Stimulated activated CD4-positive, alpha-beta T cell treated with anti-CD3 and anti-CD28 coated beads, Interleukin-2, amount 100 ng/mL, for 48 hours (primary cell): ENCODE results near the gene ARPC5L.

ENCODE experiments used
- DNase-seq, 2 donors: peaks; one replicate each; pipeline ENCODE4 v3.0.0-alpha.2; 2020

ARPC5L gene

DNA sequence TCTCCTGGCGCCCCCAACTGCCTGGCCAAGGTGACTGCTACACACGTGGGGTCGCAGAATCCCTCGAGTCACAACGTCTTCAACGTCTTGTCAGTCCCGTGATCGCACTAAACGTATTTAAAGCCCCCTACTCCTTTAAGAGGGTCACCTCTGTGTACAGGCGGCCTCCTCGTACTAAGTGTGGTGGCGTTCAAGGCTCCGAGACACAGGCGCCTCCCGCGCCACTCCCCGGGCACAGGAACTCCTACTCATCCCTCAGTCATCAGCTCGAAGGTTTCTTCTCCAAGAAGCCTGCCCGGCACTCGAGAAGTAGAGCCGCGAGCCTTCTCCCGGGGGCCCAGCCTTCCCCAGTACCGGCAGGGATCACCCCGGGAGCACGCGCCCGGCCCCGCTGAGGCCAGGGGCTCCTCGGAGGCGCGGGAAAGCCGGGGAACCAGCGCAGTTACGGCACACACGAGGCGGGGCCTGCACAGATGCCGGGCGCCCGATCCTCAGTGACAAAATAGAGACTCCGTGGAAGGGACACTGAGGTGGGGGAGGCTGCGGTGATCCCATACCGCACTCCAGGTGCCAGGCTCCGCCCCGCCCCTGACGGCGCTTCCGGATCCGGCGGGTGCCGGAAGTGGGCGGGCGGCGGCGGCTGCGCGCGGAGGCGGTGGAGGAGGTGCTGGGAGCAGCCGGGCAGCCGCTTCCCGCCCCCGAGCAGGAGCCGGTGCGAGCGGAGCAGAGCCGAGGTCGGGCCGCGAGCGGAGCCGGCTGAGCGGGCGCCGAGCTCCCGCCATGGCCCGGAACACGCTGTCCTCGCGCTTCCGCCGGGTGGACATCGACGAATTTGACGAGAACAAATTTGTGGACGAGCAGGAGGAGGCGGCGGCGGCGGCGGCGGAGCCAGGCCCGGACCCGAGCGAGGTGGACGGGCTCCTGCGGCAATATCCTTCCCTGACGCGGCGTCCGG, 6.9 kb downstream of the ARPC5L start:
- DNase-seq, result peak; percentile 89 to 90

DNA sequence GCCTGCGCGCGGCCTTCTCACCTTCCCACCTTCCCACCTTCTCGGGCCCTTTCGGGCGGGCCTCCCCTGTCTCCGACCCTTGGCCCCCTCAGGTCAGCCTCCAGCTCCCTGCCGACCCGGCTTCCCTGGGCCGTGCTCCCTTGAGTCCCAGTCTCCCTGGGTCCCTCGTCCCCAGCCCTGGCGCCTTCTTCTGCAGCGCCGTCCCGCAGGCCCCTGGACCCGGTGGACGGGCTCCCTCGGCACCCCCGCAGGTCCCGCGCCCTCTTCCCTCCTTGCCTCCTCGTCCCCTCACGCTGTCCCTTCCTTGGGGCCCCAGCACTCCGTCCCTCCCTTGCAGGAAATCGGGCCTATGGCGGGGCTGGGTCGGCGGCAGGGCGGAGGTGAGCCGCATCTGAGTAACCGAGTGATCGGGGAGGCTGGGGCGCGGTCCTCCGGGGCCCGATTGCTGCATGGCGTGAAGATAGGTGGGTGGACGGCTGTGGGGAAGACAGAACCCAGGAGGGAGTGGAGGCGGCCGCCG, 7.6 kb downstream of the ARPC5L start:
- DNase-seq, result no peak

DNA sequence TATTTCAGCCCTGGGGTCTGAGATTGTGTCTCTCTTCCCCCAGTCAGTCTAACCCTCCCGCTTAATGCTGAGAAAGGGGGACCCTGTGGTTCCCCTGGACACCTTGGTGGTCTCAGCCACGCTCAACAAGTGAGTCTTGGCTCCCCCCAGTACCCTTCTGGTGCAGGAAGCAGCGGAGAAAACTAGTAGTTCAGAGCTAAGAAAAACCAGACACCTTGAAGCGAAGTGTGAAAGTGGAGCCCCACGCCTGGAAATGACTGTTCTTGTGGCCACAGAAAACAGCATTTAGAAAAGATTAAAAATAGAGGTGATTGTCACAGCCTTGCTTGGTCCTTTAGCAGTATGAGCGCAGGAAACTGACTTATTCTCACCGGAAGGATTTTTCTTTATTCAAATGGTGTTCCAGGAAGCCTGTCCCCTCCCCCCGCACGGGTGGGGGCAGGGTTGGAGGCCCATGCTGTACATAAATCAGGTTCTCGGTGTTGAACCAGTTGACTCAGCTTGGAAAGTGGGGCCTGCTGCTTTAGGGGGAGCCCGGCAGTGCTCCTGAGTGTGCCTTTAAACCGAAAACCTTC, 8.1 kb downstream of the ARPC5L start:
- DNase-seq, result peak; percentile 80 to 83

DNA sequence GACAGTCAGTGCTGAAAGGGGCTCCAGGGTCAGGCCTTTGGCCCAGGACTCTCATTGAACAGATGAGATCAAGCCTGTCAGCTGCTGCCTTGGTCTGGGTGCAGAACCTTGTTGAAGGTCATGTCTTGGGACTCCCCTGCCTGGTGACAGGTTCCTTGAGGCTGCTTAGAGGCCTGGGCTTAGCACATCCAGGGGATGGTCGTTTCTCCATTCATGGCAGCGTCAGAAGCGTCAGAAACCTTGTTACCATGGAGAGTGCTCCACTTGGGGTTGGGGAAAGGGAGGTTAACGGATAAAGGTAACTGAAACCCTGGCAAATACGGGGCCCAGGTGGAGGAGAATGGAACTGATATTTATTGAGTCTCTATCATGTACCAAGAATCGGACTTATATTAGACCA, 8.8 kb downstream of the ARPC5L start:
- no peak for DNase-seq

DNA sequence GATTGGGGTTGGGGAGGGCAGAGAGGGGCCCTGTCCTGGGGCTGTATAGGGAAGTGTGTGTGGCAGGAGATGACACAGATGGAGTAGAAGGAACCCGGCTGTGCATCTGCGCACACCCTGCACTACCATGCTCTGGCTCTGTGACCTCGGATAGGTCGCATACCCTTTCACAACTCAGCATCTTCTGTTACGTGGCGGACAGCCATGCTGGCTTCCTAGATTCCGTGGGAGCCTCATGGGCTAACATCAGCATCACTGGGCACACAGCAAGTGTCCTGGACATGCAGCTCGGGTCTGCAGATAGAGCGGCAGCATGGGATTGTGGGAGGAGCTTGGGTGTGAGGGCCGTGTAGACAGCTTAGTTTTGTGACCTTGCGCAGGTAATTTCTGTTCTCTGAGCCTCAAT, 9.2 kb downstream of the ARPC5L start:
- DNase-seq, result no peak

DNA sequence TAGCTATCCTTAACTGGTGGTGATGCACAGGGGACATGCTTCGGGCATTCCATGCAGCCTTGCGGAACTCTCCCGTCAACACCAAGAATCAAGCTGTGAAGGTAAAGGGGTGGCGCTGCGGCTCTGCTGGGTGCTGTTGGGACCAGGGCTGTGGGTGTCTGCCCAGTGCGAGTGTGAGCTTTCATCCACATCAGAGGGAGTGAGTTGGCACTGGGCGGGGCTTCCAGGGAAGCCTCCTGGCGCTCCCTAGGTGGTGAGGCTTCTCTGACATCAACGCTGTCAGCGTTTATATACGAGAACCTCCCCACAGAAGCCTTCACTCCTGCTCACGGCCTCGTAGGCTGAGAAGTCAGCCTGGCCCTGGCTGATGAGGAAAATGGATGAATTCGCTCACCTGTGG, 11.7 kb downstream of the ARPC5L start:
- DNase-seq, result no peak

DNA sequence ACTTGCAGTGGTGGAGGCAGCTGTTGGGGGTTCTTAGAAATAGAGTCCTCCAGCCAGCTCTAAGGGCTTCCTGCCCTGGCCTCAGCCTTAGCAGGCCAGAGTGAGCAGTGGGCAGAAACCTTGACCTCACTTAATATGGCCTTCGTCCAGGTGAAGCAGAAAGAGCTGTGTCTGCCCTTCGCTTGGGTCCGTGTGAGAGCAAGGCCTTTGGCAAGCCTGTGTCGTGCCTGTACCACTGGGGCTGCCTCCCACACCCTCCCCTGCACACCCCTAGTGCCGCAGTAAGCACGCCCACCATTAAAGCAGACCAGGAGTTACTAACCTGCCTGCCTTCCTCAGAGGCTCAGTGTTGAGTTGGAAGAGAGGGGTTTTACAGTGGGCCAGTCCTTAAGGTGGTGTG, 13.6 kb downstream of the ARPC5L start:
- DNase-seq, result no peak

DNA sequence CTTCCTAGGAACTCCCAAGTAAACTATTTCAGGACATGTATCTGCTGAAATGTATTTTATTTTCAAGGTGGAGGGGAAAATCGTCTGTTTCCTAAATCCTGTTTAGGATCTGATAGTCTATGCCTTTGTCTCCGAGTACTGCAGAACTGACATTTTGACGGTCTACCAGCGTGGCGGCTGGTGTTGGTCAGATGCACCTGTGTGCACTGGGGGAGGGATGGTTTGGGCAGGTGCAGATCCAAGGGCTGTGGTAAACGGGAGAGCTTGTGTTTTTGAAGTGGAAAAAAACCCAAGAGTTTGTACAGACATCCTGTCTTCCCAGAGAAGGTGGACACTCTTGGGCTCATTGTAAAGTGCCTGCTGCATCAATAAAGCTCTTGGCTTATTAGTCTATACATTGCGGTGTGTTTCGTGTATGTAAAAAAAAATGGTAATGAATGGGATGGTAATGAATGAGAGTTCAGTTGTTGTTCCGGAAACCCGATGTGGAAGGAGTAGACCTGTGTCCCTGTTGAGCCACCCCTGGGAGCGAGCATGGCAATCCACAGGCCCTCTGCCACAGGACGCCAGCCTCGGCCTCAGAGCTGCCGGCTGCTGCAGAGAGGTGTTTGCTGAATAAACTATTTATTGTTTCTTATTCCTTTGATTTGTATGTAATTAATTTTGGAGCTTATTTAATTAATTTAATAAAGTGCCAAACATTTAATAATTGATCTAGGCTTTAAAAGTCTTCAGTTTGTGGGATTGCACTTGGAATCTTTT, 15.3 kb downstream of the ARPC5L start:
- DNase-seq, result no peak

DNA sequence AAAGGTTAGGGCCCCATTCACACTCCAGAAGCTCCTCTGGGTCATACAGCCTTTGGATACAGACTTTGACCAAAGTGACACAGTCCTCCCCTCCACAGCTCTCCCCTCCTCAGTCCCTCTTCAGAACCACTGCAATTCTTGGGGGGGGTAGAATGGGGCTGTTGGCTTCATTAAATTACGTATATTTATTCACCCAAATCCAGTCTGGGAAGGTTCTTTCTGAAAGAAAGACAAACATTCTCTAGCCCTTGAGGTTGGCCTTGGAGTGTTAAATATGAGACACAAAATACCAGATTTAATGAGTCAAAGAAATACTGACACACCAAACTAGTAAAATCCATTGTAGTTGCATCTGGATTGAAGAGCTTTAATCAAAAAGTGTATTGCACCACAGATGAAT, 16.1 kb downstream of the ARPC5L start:
- DNase-seq, result no peak

DNA sequence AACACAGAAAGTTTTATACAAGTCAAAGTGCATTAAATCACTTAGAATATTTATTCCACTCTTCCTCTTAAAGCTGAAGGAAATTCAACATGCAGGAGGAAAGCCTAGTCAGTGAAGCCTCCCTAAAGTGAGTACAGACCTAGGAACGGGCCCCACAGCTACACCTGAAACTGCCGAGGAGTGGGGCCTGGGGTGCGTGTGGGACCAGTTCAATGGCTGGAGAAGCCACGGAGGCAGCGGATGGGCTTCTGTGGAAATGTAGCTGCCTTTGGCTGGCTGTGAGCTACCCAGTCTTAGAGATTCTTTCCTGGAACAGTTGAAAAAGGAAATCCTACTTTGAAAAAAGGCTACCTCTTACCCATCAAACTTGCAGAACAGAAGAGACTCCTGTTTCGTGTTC, 16.6 kb downstream of the ARPC5L start:
- DNase-seq, result no peak

DNA sequence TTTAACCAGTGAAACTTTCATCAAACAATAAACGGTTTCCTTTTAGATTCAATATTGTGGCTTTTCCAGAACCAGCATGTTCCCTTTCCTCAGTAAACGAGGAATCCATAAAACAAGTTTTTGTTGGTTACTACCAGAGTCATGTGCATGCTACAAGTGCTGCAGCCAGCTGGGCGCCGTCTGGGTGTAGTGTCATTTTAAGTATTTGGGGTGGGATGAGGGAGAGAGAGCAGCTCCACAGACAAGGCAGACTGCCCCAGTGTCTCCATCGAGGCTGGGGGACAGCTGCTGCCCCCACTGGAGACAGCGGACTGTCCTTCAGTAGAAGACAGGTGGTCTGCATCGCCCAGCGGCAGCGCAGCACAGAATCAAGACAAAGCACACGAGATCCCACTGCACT, 17.3 kb downstream of the ARPC5L start:
- no peak for DNase-seq

DNA sequence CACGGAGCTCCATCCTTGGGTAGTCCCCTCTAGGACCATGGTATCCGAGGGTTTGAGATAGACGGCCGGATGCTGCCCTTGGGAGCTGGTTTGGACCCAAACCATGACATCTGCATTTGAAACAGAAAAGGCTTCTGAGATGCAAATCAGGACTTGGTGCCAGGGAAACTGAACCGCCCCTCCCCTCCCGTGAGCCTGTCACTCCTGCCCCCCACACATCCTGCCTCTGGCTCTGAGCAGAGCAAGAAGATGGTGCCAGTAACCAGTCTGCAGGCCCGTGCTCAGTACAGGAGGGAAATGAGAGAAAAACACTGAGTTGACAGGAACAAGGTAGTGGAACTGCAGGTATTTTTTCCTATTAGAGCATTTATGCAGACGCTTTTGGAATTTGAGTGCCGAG, 18.6 kb downstream of the ARPC5L start:
- DNase-seq, result no peak

DNA sequence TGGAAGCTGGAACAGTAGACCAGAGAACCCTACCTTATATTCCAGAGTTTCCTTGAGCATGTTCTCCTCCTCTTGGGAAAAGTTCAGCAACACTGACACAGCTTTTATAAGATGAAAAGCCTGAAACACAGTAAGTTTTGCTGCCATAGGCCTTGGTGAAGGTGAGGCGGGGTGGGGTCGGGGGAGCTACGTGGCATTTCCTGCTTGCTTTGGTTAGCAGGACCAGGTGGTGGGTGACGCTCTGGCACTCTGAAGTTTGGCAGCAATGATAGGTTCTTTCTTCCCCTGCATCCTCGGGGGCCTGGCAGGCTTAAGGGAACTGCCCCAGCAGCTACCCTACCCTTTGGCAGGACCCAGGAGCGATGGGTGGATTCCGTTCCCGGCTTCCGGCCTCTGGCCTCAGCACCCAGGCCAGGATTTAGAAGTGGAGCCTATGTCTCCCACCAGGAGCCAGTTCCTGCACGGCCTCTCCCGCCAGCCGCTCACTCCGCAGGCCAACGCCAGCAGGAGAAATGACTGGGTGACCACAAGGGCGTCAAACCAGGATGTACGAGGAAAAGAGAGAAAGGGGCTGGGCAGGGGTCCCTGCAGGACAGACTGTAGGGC, 19.3 kb downstream of the ARPC5L start:
- no peak for DNase-seq

DNA sequence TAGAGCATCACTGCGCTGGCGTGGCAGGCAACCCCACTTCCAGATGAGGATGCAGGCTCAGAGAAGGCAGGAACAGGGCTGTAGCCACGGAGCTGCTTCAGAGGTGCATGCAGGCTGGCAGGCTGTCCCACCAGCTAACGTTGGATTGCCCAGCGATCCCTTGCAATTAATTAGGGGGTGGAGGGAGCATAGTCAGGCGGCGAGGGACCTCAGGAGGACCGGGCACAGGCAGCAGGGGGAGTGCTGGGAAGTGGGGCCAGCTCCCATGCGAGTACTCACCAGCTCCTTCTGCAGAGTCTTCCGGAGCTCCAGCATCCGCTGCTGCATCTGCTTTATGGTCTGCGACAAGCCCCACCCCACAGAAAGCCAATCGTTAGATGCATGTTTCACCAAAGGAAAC, 20.3 kb downstream of the ARPC5L start:
- no peak for DNase-seq

DNA sequence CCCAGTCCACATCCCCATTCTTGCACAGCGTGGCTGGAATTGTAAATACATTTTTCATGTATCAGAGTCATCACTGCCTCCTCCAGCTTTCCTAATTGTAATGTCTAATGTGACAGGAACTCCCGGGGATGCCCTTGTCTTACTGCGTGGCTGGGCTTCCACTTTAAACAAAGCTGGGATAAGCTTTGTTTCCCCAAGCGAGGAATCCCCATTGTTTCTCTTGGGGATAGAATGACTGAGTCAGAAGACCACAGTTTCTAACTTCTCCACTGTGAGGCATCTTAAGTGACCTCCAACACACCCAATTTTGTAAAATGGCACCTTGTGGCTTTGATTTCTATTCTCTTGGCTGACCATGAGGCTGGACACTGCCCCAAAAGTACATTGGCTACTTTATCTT, 22.4 kb downstream of the ARPC5L start:
- DNase-seq, result no peak

DNA sequence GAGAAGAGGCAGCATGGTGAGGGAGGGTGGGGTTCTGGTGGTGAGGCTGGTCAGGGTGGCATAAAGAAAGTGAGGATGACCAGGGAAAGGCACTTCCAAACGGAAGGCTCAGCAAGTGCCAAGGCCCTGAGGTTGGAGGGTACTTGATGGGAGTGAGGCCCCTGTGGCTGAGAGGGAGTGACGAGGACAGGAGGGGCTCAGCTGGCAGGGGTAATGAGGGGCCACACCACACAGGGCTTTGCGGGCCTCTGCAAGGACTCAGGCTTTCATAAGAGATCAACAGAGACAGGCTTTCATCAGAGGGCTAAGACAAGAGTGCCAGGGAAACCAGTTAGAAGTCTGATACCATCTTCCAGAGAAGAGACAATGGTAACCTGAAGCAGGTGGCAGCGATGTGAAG, 23.6 kb downstream of the ARPC5L start:
- no peak for DNase-seq

DNA sequence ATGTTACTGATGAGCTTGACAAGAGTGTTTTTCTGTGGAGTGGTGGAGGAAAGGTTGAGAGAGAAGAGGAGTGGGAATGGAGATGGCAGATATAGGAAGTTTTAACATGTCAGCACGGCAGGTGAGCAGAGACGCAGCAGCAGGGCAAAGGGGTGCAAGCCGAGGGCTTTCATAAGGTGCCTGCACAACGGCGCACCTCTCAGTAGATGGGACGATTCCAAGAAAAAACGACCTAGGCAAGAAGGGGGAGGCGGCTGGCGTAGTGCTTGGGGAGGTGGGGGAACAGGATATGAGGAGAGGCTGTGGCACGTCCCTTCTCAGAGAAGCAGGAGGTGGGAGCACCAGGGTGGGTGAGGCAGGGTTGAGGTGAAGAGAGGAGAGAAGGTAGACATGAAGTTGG, 24.5 kb downstream of the ARPC5L start:
- no peak for DNase-seq

DNA sequence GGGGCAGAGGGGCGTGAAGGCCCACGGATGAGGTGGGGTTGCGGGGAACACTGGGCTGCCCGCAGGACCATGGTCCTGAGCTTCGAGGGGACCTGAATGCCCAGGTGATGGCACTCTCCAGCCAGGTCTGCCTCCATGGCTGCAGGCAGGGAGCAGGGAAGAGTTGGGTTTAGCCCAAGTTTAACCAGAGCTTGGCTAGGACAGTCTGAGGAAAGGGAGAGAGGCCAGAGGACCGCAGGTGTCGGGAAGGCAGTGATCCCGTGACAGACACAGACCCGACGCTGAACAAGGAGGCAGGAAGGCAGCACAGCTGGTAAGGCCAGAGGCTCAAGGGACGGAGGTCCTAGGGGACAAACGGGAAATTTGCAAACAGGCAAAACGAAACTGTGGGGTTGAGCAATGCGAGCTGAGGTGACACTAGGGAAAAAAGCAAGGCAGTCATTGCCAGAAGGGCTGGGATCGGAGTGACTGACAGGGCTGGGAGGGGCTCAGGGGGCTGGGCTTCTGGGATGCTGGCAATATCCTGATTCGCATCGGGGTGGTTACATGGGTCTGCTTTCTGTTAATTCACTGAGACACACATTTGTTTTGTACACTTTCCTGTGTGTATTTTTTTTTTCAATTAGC, 25.0 kb downstream of the ARPC5L start:
- DNase-seq, result no peak

DNA sequence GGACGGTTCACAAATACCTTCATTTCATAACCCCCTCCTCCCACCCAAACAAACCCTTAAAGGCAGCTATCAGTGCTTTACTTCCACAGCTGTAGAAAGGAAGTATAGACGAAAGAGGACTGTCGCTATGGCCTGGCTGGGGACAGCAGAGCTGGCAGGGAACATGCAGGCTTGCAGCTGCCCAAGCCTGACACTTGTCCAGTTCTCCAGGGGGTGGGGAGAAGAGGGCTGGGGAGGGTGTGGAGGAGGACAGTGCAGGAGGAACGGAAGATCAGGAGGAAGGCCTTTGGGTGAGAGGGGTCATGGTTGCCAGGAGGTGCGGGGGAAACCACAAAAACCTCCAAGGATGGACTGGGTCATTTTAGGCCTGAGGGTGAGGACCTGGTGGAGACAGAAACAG, 25.9 kb downstream of the ARPC5L start:
- no peak for DNase-seq

DNA sequence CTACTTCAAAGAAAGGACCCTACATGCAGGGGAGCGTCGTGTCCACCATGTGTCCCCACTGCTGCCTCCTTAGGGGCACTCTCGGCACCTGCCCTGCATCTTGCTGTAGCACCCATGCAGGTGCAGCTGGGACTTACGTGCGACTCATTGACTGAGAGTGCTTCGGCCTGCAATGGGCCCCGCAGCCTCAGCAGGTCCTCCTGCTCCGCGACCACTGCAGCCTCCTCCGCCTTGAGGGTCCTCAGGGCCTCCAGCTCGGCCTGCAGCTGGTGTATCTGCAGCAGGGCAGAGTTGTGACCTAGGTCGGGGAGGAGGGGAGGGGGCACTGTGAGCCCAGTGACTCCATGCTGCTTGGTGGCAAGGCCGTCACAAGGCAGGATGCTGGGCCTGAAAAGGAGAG, 27.1 kb downstream of the ARPC5L start:
- no peak for DNase-seq

DNA sequence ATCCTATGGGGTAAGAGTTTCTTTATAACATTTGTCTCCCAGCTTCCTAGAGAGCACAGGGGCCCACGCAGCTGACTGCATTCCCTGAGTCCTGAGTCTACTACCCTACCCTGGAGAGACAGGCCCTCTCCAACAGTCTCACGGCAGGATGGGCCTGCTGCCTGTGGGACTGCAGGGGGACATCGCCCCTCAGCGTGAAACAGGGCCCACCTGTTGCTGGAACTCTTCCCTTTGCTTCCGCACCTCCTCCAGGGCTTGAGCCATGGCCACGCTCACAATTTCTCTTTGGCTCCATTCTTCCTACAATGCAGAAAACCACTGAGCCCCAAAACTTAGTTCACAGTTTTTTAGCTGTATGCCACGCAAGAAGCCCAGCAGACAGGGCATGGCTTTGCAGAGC, 28.2 kb downstream of the ARPC5L start:
- no peak for DNase-seq

DNA sequence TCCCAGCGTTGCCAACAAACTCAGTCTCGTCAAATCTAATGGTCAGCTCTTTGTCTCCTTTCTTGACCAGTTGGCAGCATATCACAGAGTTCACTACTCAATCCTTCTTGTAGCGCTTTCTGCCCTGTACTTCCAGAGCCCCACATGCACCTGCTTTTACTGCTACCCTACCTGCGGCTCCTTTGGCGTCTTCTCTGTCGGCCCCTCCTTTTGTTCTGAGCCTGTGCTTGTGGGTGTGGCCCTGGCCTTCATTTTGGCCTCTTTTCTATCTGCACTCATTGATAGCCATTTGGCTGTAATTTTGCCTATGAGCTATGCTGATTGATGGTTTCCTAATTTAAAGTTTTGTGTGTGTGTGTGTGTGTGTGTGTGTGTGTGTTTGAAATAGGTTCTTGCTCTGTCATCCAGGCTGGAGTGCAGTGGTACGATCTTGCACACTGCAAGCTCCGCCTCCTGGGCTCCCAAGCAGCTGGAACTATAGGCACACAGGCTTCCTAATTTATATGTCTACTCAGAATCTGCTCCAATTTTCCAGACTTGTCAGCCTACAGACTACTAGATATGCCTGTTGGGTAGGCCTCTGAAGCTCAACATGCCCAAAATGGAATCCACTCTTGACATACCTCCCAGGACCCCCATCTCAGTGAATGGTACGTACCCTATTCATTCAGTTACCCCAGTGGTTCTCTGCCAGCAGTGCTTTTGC, 32.3 kb downstream of the ARPC5L start:
- DNase-seq, result no peak
